OCI-LY1 (cell line): ENCODE measurements around the gene LCP2.

Source experiments
- EZH2 ChIP-seq: fragments of 200-600 bp; sonication (generic), shearing (Covaris generic); IDR thresholded peaks from 2 replicates; pipeline ENCODE4 v1.8.0; 2017; ENCODE audit warnings: borderline replicate concordance, mixed run types, mild to moderate bottlenecking, antibody characterized with exemption, low read length, moderate library complexity, mixed read lengths
- TF ChIP-seq, protein P1 (sequence below): fragments of 200-600 bp; sonication (generic), shearing (Covaris generic); IDR thresholded peaks from 2 replicates; pipeline ENCODE4 v1.5.1; 2017; ENCODE audit warnings: mild to moderate bottlenecking, antibody characterized with exemption, low read length, moderate library complexity, mixed read lengths

DNA sequence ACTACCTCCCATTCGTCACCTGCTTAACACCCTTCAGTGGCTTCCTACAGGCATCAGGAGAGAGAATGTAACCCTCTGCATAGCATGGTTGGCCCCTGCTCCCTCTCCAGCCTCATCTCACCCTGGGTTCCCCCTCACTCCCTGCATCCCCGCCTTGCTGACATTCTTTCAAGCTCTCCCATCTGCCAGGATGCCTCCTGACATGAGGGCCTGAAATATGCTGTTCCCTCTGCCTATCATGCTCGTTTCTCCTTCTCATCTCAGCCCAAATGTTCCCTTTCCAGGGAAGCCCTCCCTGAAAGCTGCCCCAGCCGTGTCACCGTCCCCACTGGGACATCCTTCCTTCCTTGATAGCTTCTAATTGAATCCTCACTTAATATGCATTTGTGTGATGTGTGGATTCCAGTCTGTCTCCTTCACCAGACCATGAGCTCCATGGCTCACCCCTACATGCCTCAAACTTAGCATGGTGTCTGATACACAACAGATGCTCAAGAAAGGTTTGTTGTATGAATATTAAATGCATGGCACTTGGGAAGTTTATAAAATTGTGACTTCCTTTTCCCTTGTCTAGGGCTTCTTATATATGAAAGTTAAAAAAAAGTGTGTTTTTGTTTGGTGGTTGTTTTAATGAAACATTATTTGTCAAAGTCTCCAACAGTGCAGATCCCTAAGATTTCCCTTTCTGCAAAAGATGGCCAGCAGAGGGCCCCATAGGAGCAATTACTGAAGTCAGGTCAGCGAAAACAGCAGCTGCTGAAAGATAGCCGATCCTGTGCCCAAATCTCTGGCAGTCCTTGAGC is 72.0 kb downstream of the LCP2 start:
- TF ChIP-seq, protein P1, sequence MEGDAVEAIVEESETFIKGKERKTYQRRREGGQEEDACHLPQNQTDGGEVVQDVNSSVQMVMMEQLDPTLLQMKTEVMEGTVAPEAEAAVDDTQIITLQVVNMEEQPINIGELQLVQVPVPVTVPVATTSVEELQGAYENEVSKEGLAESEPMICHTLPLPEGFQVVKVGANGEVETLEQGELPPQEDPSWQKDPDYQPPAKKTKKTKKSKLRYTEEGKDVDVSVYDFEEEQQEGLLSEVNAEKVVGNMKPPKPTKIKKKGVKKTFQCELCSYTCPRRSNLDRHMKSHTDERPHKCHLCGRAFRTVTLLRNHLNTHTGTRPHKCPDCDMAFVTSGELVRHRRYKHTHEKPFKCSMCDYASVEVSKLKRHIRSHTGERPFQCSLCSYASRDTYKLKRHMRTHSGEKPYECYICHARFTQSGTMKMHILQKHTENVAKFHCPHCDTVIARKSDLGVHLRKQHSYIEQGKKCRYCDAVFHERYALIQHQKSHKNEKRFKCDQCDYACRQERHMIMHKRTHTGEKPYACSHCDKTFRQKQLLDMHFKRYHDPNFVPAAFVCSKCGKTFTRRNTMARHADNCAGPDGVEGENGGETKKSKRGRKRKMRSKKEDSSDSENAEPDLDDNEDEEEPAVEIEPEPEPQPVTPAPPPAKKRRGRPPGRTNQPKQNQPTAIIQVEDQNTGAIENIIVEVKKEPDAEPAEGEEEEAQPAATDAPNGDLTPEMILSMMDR, result peak; percentile 77
- no peak for TF ChIP-seq EZH2
